Vagina (tissue), 2 donors: ENCODE results near the gene LBX2. TPM values are rescaled to one million over a fixed set of nuclear protein-coding genes. Genes with fewer than 3 reads are reported as not detected.

Experiments used
- DNase-seq, 2 donors: peaks; one replicate each; pipeline ENCODE4 v3.0.0-alpha.2; 2017; ENCODE audit errors: extremely low spot score in 2 of 2
- H3K27ac ChIP-seq: fragments of 200-600 bp; sonication (generic); one replicate; pipeline ENCODE4 v1.5.1; 2019
- H3K27me3 ChIP-seq: fragments of 200-600 bp; sonication (generic); one replicate; pipeline ENCODE4 v1.5.1; 2019
- H3K36me3 ChIP-seq, 2 donors: fragments of 200-600 bp; sonication (generic); one replicate each; pipeline ENCODE4 v1.5.1; 2017 to 2019
- H3K4me1 ChIP-seq: fragments of 200-600 bp; sonication (generic); one replicate; pipeline ENCODE4 v1.5.1; 2019
- H3K4me3 ChIP-seq, 2 donors: fragments of 200-600 bp; sonication (generic); 1 replicate in 1 of 2; 2 replicates in 1 of 2; pipeline ENCODE4 v1.5.1; 2016 to 2019
- H3K9me3 ChIP-seq: fragments of 200-600 bp; sonication (generic); one replicate; pipeline ENCODE4 v1.5.1; 2019
- POLR2A ChIP-seq, 2 donors: fragments of 450-650 bp; IDR thresholded peaks; one replicate each; pipeline ENCODE4 v1.6.1; 2017; ENCODE audit warnings: antibody characterized with exemption in 2 of 2, mild to moderate bottlenecking in 2 of 2, moderate library complexity in 2 of 2
- POLR2AphosphoS5 ChIP-seq, 2 donors: sonication (generic); formaldehyde crosslinking; IDR thresholded peaks; one replicate each; pipeline ENCODE4 v1.9.0; 2017; ENCODE audit warnings: antibody characterized with exemption in 2 of 2, mild to moderate bottlenecking in 2 of 2, low read depth in 1 of 2; ENCODE audit not compliant: insufficient read depth in 1 of 2
- intact Hi-C: fragments of 100-400 bp; cut with DNase I; formaldehyde crosslinking; loops from one replicate; pipeline ENCODE4 v1.15.1; 2023
- total RNA-seq: library from RNA; depleted of rRNA; stranded (reverse); fragments of >200 nt; gene quantifications from one replicate; pipeline ENCODE4 v1.2.3, GENCODE V29; 2016
- TF ChIP-seq, protein P1 (sequence below), 3 experiments: fragments of 450-650 bp in 2 of 3; fragments of 200-600 bp in 1 of 3; sonication (generic) in 1 of 3; IDR thresholded peaks; one replicate each; pipeline ENCODE4 v1.5.1; 2017 to 2019; ENCODE audit warnings: antibody characterized with exemption in 3 of 3, mild to moderate bottlenecking in 2 of 3, moderate library complexity in 2 of 3

LBX2 gene
- total RNA-seq, 1 donor from 2014 or later = not detected

DNA sequence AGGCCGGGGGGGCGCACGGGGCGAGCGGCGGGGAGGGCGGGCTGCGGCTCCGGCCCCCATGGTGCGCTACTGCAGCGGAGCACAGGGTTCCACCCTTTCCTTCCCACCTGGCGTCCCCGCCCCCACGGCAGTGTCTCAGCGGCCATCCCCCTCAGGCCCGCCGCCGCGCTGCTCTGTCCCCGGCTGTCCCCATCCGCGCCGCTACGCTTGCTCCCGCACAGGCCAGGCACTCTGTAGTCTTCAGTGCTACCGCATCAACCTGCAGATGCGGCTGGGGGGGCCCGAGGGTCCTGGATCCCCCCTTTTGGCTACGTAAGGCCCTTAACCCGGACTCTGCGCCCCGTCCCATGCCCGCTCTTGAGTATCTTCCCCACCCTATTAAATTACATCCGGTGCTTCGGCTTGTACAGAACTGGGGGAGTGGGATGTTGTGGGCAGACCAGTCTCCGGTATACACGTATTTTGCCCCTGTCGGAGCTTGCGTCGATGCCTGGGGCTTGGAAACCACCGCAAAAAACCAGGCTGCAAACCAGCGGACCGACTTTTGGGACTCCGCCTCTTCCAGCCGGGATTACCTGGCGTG lies 41.8 kb downstream of the LBX2 start:
- TF ChIP-seq, protein P1, sequence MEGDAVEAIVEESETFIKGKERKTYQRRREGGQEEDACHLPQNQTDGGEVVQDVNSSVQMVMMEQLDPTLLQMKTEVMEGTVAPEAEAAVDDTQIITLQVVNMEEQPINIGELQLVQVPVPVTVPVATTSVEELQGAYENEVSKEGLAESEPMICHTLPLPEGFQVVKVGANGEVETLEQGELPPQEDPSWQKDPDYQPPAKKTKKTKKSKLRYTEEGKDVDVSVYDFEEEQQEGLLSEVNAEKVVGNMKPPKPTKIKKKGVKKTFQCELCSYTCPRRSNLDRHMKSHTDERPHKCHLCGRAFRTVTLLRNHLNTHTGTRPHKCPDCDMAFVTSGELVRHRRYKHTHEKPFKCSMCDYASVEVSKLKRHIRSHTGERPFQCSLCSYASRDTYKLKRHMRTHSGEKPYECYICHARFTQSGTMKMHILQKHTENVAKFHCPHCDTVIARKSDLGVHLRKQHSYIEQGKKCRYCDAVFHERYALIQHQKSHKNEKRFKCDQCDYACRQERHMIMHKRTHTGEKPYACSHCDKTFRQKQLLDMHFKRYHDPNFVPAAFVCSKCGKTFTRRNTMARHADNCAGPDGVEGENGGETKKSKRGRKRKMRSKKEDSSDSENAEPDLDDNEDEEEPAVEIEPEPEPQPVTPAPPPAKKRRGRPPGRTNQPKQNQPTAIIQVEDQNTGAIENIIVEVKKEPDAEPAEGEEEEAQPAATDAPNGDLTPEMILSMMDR (IDR thresholded peaks at IDR 0.05) = no peak
- TF ChIP-seq POLR2A (IDR thresholded peaks at IDR 0.05) = peak in 1 of 2 donors; percentile 82
- TF ChIP-seq POLR2AphosphoS5 (IDR thresholded peaks at IDR 0.05; ENCODE audit: insufficient read depth in 1 of 2, low read depth in 1 of 2) = peak in 1 of 2 donors; percentile 96
- H3K4me3 ChIP-seq = peak overlapping the region; percentile 79 to 88
- intact Hi-C loops = no loop called here
- peaks cover 0 to 7% of the 10 kb centered on the region in 2 donors for H3K36me3 ChIP-seq
- H3K27ac ChIP-seq = peak overlapping the region; percentile 96
- H3K4me1 ChIP-seq = peaks cover 35% of the 10 kb centered on the region
- no peaks in the 10 kb centered on the region for H3K27me3 ChIP-seq
- no peak for DNase-seq
- no peaks in the 10 kb centered on the region for H3K9me3 ChIP-seq

DNA sequence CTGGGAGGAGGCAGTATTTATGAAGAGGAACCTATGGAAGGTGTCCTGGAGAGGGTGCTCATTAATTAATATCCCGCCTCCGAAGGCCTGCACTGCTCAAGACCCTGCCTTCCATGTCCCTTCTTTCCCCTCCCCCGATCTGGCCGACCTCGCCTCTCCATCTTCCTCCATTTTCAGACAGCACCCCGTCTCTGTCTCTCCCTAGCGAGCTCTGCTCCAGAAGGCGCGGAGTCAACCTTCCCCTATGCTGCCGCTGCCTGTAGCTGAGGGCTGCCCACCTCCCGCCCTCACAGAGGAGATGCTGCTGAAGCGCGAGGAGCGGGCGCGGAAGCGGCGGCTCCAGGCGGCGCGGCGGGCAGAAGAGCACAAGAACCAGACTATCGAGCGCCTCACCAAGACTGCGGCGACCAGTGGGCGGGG lies 42.3 kb downstream of the LBX2 start:
- Histone ChIP-seq H3K27ac (peak overlapping the region; percentile 96), H3K27me3 (no peaks in the 10 kb centered on the region), H3K4me1 (peaks cover 35% of the 10 kb centered on the region), H3K9me3 (no peaks in the 10 kb centered on the region), H3K36me3 (peaks cover 0 to 2% of the 10 kb centered on the region in 2 donors), H3K4me3 (peak overlapping the region; percentile 79 to 88)
- DNase-seq = no peak
- intact Hi-C loops = no loop called here
- no peak for TF ChIP-seq POLR2AphosphoS5 (IDR thresholded peaks at IDR 0.05; ENCODE audit: insufficient read depth in 1 of 2, low read depth in 1 of 2)
- TF ChIP-seq POLR2A (IDR thresholded peaks at IDR 0.05) = no peak
- TF ChIP-seq, protein P1 (IDR thresholded peaks at IDR 0.05) = no peak

DNA sequence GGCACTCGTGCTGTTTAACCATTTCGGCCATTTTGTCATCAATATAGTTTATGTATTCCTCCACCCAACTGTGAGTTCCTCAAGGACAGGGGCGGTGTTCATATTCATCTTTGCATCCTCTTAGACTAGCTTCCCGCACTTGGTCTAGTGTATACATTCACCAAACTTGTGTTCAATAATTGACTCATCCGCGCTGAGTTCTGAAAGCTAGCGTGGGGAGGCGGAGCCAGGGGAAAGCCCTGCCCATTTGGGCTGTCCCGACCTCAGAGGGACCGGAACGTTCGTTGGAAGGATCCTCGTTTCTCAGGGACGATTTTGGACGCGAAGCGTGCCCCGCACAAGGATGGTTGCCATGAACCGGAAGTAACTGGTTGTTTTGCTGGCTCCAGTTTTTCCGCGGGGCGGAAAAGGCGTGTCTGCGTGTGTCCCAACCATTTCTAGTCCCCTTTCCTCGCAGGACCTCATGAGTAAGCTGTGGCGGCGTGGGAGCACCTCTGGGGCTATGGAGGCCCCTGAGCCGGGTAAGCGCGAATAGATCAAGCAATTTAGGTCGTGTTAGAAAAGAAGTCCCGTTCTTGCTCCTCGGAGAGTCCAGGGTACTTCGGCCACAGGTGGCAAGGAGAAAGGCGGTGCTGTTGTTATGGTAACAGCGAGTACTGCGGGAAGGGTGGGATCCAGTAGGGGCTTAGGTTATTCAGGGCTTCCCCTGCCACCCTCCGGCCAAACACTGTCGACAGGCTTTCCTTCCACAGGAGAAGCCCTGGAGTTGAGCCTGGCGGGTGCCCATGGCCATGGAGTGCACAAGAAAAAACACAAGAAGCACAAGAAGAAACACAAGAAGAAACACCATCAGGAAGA lies 44.5 kb downstream of the LBX2 start, which contains the start of gene INO80B:
Gene INO80B, plus strand, starts transcription at position 434 of the 858 bp plus-strand sequence. Its CDS starts 30 bp downstream, at position 464.
- peaks cover 35% of the 10 kb centered on the region for H3K4me1 ChIP-seq
- H3K36me3 ChIP-seq = no peaks in the 10 kb centered on the region
- DNase-seq = peak in 1 of 2 donors; percentile 98
- H3K4me3 ChIP-seq = peak within 1 kb of the TSS; percentile 52 to 65
- intact Hi-C loops = no loop called here
- TF ChIP-seq, protein P1 (IDR thresholded peaks at IDR 0.05) = peak in 1 of 3 experiments; percentile 30
- TF ChIP-seq POLR2AphosphoS5 (IDR thresholded peaks at IDR 0.05; ENCODE audit: insufficient read depth in 1 of 2, low read depth in 1 of 2) (peak; percentile 84 to 99), POLR2A (IDR thresholded peaks at IDR 0.05) (peak in 1 of 2 donors; percentile 9)
- no peaks in the 10 kb centered on the region for H3K9me3 ChIP-seq
- H3K27me3 ChIP-seq = no peaks in the 10 kb centered on the region
- peak within 1 kb of the TSS; percentile 67 for H3K27ac ChIP-seq

DNA sequence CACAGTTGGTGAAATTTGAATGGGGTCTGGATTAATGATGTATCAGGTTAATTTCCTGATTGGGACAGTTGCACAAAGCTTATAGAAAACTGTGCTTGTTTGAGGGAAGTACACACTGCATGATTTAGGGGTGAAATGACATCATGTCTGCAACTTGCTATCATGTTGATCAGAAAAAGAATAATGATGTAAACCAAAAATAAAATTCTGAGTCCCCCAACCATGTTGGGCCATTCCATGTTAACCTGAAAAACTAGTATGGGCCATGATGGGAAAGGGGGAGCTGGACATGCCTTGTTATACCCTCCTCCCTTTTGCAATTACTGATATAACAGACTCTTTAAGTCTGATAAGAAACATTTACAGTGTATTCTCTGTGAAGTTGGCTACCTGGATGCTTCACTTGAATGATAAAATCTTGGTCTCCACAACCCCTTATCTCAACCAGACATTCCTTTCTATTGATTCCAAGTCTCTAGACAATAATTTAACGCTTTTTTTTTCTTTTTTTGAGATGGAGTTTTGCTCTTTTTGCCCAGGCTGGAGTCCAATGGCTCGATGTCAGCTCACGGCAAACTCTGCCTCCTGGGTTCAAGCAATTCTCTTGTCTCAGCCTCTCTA lies 48.7 kb downstream of the LBX2 start:
- H3K4me3 ChIP-seq = no peak overlapping the region
- DNase-seq = no peak
- no peak overlapping the region for H3K27ac ChIP-seq
- TF ChIP-seq, protein P1 (IDR thresholded peaks at IDR 0.05) = no peak
- no peak for TF ChIP-seq POLR2A (IDR thresholded peaks at IDR 0.05)
- TF ChIP-seq POLR2AphosphoS5 (IDR thresholded peaks at IDR 0.05; ENCODE audit: insufficient read depth in 1 of 2, low read depth in 1 of 2) = no peak
- H3K36me3 ChIP-seq = no peaks in the 10 kb centered on the region
- intact Hi-C loops = no loop called here
- H3K9me3 ChIP-seq = no peaks in the 10 kb centered on the region
- peaks cover 6% of the 10 kb centered on the region for H3K4me1 ChIP-seq
- H3K27me3 ChIP-seq = no peaks in the 10 kb centered on the region
